ENCODE measurements around the gene ATP8B1.

The ATP8B1 gene

GRCh38 chr18:57802213-57803102 lies 657 bp downstream of the ATP8B1 start:
- H3K27ac ChIP-seq: no peak overlapping the region
- 0 out of 22 replicates have a peak overlapping the region, but pooled peaks of 2 of the 11 experiments have one; percentile 7 to 30 for H3K9ac ChIP-seq
- peak overlapping the region; percentile 37 to 95 (median 76) for H3K4me2 ChIP-seq
- H3K9me3 ChIP-seq (replicated peaks in 1 of 11): peaks cover 15 to 37% (median 26%) of the 10 kb centered on the region in 11 experiments
- TF ChIP-seq Cebpa-rat (IDR thresholded peaks at IDR 0.05): no peak
- peaks cover 7 to 31% (median 16%) of the 10 kb centered on the region in 10 experiments; a peak in 18 of 20 replicates for H3K4me1 ChIP-seq
- peaks cover 64 to 77% (median 71%) of the 10 kb centered on the region in 11 experiments for H3K27me3 ChIP-seq
- H3K36me3 ChIP-seq: peaks cover 0 to 6% (median 0%) of the 10 kb centered on the region in 11 experiments; a peak in 2 of 22 replicates
- H4K20me1 ChIP-seq: peaks cover 0 to 24% (median 11%) of the 10 kb centered on the region in 11 experiments; a peak in 11 of 22 replicates
- peak overlapping the region; percentile 22 to 63 (median 46) for H3K4me3 ChIP-seq

DNA sequence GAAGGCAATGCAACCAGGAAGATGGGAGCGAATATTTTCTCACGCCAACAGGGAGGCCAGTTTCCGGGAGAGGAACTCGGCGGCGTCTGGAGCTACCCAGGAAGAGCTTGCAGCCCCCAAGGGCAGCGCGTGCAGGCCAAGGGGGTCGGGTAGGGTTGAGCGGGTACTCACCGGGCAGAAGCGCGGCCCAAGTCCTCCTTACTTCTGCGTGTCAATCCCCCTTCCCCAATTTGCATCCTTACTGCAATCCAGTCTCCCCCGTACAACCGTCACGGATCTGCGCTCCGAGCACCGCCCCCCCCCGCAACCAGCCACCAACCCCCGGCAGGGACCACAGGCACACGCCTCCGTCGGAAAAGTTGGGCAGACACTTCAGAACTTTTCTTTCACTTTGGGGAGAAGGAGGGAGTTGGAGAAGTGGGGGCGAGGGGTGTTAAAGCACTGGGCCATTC lies 1.3 kb downstream of the ATP8B1 start:
- Histone ChIP-seq H4K20me1 (peaks cover 0 to 24% (median 11%) of the 10 kb centered on the region in 11 experiments; a peak in 11 of 22 replicates), H3K27me3 (peaks cover 64 to 77% (median 71%) of the 10 kb centered on the region in 11 experiments), H3K4me1 (peaks cover 7 to 24% (median 16%) of the 10 kb centered on the region in 10 experiments; a peak in 18 of 20 replicates), H3K4me3 (peak overlapping the region; percentile 22 to 63 (median 46)), H3K9ac (0 out of 22 replicates have a peak overlapping the region, but pooled peaks of 2 of the 11 experiments have one; percentile 7 to 30), H3K4me2 (peak overlapping the region; percentile 37 to 95 (median 76)), H3K27ac (no peak overlapping the region), H3K36me3 (peaks cover 0 to 6% (median 0%) of the 10 kb centered on the region in 11 experiments; a peak in 2 of 22 replicates), H3K9me3 (replicated peaks in 1 of 11) (peaks cover 15 to 37% (median 26%) of the 10 kb centered on the region in 11 experiments)
- TF ChIP-seq Cebpa-rat (IDR thresholded peaks at IDR 0.05): no peak

DNA sequence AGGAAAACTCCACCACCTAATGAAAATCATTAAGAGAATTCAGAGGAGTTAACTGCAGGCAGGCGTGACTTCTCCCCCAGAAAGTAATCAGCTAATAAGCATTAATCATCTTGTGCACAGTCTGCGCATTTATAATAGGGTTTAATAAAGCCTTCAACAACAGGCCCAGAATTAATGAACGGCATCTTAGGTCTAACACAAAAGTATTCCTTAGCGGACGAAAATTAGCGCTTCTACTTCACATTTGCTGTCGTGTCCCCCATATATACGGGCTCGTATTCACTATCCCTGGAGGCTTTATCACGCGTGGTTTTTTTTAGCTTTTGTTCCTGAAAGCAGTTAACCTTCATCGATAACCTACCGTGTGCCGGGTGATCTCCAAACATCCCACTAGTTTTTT lies 1.8 kb downstream of the ATP8B1 start:
- Histone ChIP-seq H3K4me2 (peak overlapping the region in 7 of 11 experiments; percentile 37 to 95 (median 79); a peak in 7 of 22 replicates), H3K27ac (no peak overlapping the region), H3K4me3 (peak overlapping the region in 5 of 10 experiments; percentile 30 to 53 (median 50); a peak in 4 of 20 replicates), H4K20me1 (peaks cover 0 to 24% (median 11%) of the 10 kb centered on the region in 11 experiments; a peak in 11 of 22 replicates), H3K36me3 (peaks cover 0 to 6% (median 0%) of the 10 kb centered on the region in 11 experiments; a peak in 2 of 22 replicates), H3K4me1 (peaks cover 7 to 20% (median 16%) of the 10 kb centered on the region in 10 experiments; a peak in 18 of 20 replicates), H3K27me3 (peaks cover 64 to 77% (median 71%) of the 10 kb centered on the region in 11 experiments), H3K9ac (no peak overlapping the region), H3K9me3 (replicated peaks in 1 of 11) (peaks cover 15 to 37% (median 26%) of the 10 kb centered on the region in 11 experiments)
- TF ChIP-seq Cebpa-rat (IDR thresholded peaks at IDR 0.05): no peak

- H3K4me2 ChIP-seq: no peak overlapping the region
- no peak overlapping the region for H3K9ac ChIP-seq
- no peak overlapping the region for H3K27ac ChIP-seq
- no peak for TF ChIP-seq Cebpa-rat (IDR thresholded peaks at IDR 0.05)
- H4K20me1 ChIP-seq: peaks cover 0 to 24% (median 11%) of the 10 kb centered on the region in 11 experiments; a peak in 11 of 22 replicates
- no peak overlapping the region for H3K4me3 ChIP-seq
- peaks cover 7 to 18% (median 16%) of the 10 kb centered on the region in 10 experiments; a peak in 18 of 20 replicates for H3K4me1 ChIP-seq
- peaks cover 0 to 6% (median 0%) of the 10 kb centered on the region in 11 experiments; a peak in 3 of 22 replicates for H3K36me3 ChIP-seq
- H3K27me3 ChIP-seq: peaks cover 49 to 60% (median 55%) of the 10 kb centered on the region in 11 experiments
- H3K9me3 ChIP-seq (replicated peaks in 1 of 11): peaks cover 19 to 35% (median 25%) of the 10 kb centered on the region in 11 experiments
These were observed 4.3 kb downstream of the ATP8B1 start for GRCh38 chr18:57798713-57799373.

GRCh38 chr18:57797209-57797651 lies 5.9 kb downstream of the ATP8B1 start:
- no peak for TF ChIP-seq Cebpa-rat (IDR thresholded peaks at IDR 0.05)
- peaks cover 33 to 44% (median 38%) of the 10 kb centered on the region in 11 experiments for H3K27me3 ChIP-seq
- no peak overlapping the region for H3K4me3 ChIP-seq
- peaks cover 0 to 12% (median 6%) of the 10 kb centered on the region in 11 experiments; a peak in 11 of 22 replicates for H4K20me1 ChIP-seq
- H3K4me2 ChIP-seq: no peak overlapping the region
- H3K9me3 ChIP-seq (replicated peaks in 1 of 11): peaks cover 7 to 19% (median 9%) of the 10 kb centered on the region in 11 experiments; a peak in 17 of 22 replicates
- H3K27ac ChIP-seq: no peak overlapping the region
- peaks cover 0 to 9% (median 7%) of the 10 kb centered on the region in 10 experiments; a peak in 18 of 20 replicates for H3K4me1 ChIP-seq
- H3K9ac ChIP-seq: no peak overlapping the region
- H3K36me3 ChIP-seq: no peaks in the 10 kb centered on the region; a peak in 1 of 22 replicates

DNA sequence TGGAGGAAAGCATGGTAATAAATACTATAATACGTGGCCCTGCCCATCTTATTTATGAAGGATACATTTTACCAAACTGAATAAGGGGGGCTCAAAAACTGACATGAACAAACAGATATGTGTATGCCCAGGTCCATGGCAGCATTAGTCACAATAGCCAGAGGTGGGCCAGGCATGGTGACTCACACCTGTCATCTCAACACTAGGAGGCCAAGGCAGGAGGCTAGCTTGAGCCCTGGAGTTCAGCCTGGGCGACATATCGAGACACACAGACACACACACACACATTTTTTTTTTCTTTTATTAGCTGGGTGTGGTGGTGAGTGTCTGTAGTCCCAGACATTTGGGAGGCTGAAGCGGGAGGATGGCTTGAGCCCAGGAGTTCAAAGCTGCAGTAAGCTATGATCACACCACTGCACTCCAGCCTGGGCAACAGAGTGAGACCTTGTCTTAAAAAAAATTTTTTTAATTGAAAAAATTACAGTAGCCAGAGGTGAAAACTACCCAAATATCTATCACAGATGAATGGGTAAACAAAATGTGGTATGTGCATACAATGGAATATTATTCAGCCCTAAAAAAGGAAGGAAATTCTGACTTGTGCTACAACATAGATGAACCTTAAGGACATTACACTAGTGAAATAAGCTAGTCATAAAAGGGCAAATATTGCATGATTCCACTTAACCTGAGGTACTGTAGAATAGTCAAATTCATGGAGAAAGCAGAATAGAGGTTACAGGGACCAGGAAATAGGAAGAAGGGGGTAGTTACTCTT lies 8.0 kb downstream of the ATP8B1 start:
- Histone ChIP-seq H3K9ac (no peak overlapping the region), H3K36me3 (no peaks in the 10 kb centered on the region; a peak in 1 of 22 replicates), H4K20me1 (no peaks in the 10 kb centered on the region), H3K4me3 (no peak overlapping the region), H3K4me2 (no peak overlapping the region), H3K27ac (no peak overlapping the region), H3K27me3 (peaks cover 12 to 23% (median 18%) of the 10 kb centered on the region in 11 experiments), H3K9me3 (replicated peaks in 1 of 11) (peaks cover 0 to 12% (median 8%) of the 10 kb centered on the region in 11 experiments; a peak in 15 of 22 replicates), H3K4me1 (0 out of 20 replicates have a peak, but pooled peaks cover 0 to 3% (median 0%) of the 10 kb centered on the region in 10 experiments)
- no peak for TF ChIP-seq Cebpa-rat (IDR thresholded peaks at IDR 0.05)

DNA sequence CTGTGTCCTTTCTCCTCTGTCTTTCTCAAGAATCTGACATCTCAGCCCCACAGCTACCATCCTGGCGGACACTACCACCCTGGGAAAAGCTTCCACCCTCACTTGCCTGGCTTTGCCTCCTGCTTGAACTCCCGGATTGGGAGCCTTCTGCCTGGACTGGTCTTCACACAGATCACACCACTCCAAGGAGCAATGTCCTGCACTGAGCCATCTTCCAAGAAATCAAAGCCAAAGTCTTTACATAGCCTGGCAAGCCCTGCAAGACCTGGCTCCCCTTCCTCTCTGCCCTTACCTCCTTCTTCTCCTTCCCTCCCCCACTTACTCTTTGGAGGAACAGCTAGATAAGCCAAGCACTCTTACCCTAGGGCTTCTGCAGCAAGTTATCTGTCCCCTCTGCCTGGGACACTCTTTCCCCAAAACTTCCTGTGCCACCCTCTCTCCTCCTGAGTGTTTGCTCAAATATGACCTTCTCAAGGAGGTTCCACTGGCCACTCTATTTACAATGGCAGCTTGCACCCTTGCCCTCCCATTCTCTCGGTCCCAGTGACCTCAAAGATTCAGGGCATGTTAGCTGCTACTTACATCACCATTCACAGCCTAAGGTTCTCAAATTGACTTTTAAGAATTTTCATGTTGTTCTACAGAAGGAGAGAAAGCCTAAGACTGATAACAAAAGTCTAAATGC lies 9.7 kb downstream of the ATP8B1 start:
- no peak overlapping the region for H3K27ac ChIP-seq
- no peaks in the 10 kb centered on the region; a peak in 1 of 22 replicates for H3K36me3 ChIP-seq
- no peak overlapping the region for H3K4me2 ChIP-seq
- no peak overlapping the region for H3K4me3 ChIP-seq
- peaks cover 0 to 6% (median under 1%) of the 10 kb centered on the region in 11 experiments; a peak in 8 of 22 replicates for H3K27me3 ChIP-seq
- TF ChIP-seq Cebpa-rat (IDR thresholded peaks at IDR 0.05): no peak
- no peak overlapping the region for H3K9ac ChIP-seq
- H3K9me3 ChIP-seq (replicated peaks in 1 of 11): peaks cover 0 to 12% (median 8%) of the 10 kb centered on the region in 11 experiments; a peak in 15 of 22 replicates
- H4K20me1 ChIP-seq: no peaks in the 10 kb centered on the region
- peaks cover 0 to 17% (median 7%) of the 10 kb centered on the region in 10 experiments; a peak in 16 of 20 replicates for H3K4me1 ChIP-seq

Data from BLaER1 treated with 17β-estradiol and CSF1 and Interleukin-3, amounts not matched to agents 10 nM and 100 nM (cell line).